ENCODE results near the gene TOGARAM1.

- TF ChIP-seq E2F4 (CRISPR knock-in tag; IDR thresholded peaks at IDR 0.05; ENCODE audit: borderline replicate concordance, low read depth) (no peak), CTCF (IDR thresholded peaks at IDR 0.05) (no peak), ZNF263 (CRISPR knock-in tag; IDR thresholded peaks at IDR 0.05; ENCODE audit: low read depth) (no peak), SP1 (CRISPR knock-in tag; conservative IDR thresholded peaks at IDR 0.05) (no peak), NR2C2 (CRISPR knock-in tag; IDR thresholded peaks at IDR 0.05) (no peak)
These were observed 106.4 kb downstream of the TOGARAM1 start for GRCh38 chr14:45068396-45068795.

Measured in WTC11 (cell line).